ENCODE data around the gene CRB2.
"Not testable (repeated sequence)": the region's sequence is repeated elsewhere in the genome, so short reads cannot be mapped to it uniquely, and the experiment has no call there.

DNA sequence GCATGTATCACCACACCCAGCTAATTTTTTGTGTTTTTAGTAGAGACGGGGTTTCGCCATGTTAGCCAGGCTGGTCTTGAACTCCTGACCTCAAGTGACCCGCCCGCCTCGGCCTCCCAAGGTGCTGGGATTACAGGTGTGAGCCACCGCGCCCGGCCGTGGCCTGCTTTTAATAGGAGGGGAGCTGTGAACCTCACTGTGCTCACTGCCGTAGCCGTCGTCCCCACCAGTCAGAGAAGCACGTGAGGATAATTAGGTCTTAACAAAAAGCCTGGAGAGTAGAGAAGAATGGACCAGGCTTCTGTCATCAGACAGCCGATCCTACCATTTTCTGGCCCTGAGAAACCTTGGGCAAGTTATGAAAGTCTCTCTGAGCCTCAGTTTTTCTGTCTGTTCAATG, 42.9 kb downstream of the CRB2 start:
- TF ChIP-seq SIN3A (IDR thresholded peaks at IDR 0.05; ENCODE audit: borderline replicate concordance, low read depth, low read length); SRSF9 (IDR thresholded peaks at IDR 0.05; ENCODE audit: borderline replicate concordance, insufficient read depth, low read depth, low read length, poor library complexity, severe bottlenecking); REPIN1 (CRISPR knock-in tag; IDR thresholded peaks at IDR 0.05; ENCODE audit: borderline replicate concordance, low read depth); ZNF44 (CRISPR knock-in tag; IDR thresholded peaks at IDR 0.05): not testable (repeated sequence)
